Brain microvascular endothelial cell (primary cell): ENCODE measurements around the gene CCDC158.

ENCODE experiments used
- DNase-seq: peaks from one replicate; pipeline ENCODE4 v3.0.0-alpha.2; 2020
- H3K27ac ChIP-seq: fragments of 250-450 bp; sonication (Bioruptor Pico); 2 replicates; pipeline ENCODE4 v1.5.1; 2020; ENCODE audit warnings: mild to moderate bottlenecking, moderate library complexity
- H3K27me3 ChIP-seq: fragments of 250-450 bp; sonication (Bioruptor Pico); replicated peaks from 2 replicates; pipeline ENCODE4 v1.5.1; 2020; ENCODE audit warnings: mild to moderate bottlenecking
- H3K36me3 ChIP-seq: fragments of 250-450 bp; sonication (Bioruptor Pico); replicated peaks from 2 replicates; pipeline ENCODE4 v1.5.1; 2020; ENCODE audit warnings: mild to moderate bottlenecking
- H3K4me3 ChIP-seq: 2 replicates; pipeline ENCODE4 v1.5.1; 2011; ENCODE audit warnings: low read depth, mild to moderate bottlenecking, control low read depth, low read length, moderate library complexity
- in situ Hi-C: cut with HindIII; loops from 2 replicates; pipeline ENCODE4 v1.10.0; 2017; ENCODE audit warnings: low sequenced_read_pairs, low pct_ligation_motif_present
- TF ChIP-seq, protein P1 (sequence below): IDR thresholded peaks from 2 replicates; pipeline ENCODE4 v1.5.1; 2011; ENCODE audit warnings: low read depth, mild to moderate bottlenecking, moderate library complexity, low read length, control low read depth, inconsistent platforms; ENCODE audit errors: missing control alignments

Gene CCDC158

GRCh38 chr4:76449362-76449767, 28.4 kb upstream of the CCDC158 start:
- in situ Hi-C loops = no loop called here
- Histone ChIP-seq H3K4me3 (no peak overlapping the region), H3K27ac (no peak overlapping the region), H3K36me3 (no peaks in the 10 kb centered on the region), H3K27me3 (no peaks in the 10 kb centered on the region)
- TF ChIP-seq, protein P1, sequence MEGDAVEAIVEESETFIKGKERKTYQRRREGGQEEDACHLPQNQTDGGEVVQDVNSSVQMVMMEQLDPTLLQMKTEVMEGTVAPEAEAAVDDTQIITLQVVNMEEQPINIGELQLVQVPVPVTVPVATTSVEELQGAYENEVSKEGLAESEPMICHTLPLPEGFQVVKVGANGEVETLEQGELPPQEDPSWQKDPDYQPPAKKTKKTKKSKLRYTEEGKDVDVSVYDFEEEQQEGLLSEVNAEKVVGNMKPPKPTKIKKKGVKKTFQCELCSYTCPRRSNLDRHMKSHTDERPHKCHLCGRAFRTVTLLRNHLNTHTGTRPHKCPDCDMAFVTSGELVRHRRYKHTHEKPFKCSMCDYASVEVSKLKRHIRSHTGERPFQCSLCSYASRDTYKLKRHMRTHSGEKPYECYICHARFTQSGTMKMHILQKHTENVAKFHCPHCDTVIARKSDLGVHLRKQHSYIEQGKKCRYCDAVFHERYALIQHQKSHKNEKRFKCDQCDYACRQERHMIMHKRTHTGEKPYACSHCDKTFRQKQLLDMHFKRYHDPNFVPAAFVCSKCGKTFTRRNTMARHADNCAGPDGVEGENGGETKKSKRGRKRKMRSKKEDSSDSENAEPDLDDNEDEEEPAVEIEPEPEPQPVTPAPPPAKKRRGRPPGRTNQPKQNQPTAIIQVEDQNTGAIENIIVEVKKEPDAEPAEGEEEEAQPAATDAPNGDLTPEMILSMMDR = no peak
- peak; percentile 24 for DNase-seq

- in situ Hi-C loops = no loop called here
- Histone ChIP-seq H3K27ac (no peak overlapping the region), H3K4me3 (no peak overlapping the region), H3K36me3 (no peaks in the 10 kb centered on the region), H3K27me3 (no peaks in the 10 kb centered on the region)
- TF ChIP-seq, protein P1 = no peak
- no peak for DNase-seq
Measured at GRCh38 chr4:76448211-76448610, 27.3 kb upstream of the CCDC158 start.

- H3K4me3 ChIP-seq = no peak overlapping the region
- H3K27ac ChIP-seq = no peak overlapping the region
- H3K36me3 ChIP-seq = no peaks in the 10 kb centered on the region
- in situ Hi-C loops = no loop called here
- no peaks in the 10 kb centered on the region for H3K27me3 ChIP-seq
- TF ChIP-seq, protein P1 = no peak
- DNase-seq = peak; percentile 35
Measured at GRCh38 chr4:76447393-76447851, 26.5 kb upstream of the CCDC158 start.

- in situ Hi-C loops = no loop called here
- TF ChIP-seq, protein P1 = no peak
Measured at GRCh38 chr4:76445911-76446310, 25.0 kb upstream of the CCDC158 start.

DNA sequence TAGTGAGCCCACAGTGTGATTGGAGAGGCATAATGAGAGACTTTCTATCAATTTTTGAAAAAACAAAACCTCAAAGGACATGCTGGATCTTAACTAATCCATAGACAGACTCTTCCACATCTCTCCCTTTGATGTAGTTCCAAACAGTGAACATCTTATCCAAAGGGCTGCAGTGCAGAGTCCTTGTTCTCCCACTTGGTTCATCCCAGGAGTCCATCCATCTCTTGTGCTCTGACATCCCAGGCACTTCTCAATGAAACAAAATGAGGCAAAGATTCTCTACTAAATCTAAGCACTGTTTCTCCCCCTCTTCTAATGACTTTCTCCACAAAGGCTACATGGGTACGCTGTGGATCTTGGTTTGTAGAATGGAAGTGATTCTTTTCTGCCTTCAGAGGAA, 22.4 kb upstream of the CCDC158 start:
- Histone ChIP-seq H3K27me3 (no peaks in the 10 kb centered on the region), H3K36me3 (no peaks in the 10 kb centered on the region), H3K4me3 (no peak overlapping the region), H3K27ac (no peak overlapping the region)
- TF ChIP-seq, protein P1 = no peak
- no peak for DNase-seq
- in situ Hi-C loops = no loop called here

More at GRCh38 chr4:76445911-76446310, 25.0 kb upstream of the CCDC158 start:
- no peak overlapping the region for H3K4me3 ChIP-seq
- no peak for DNase-seq
- no peaks in the 10 kb centered on the region for H3K27me3 ChIP-seq
- no peak overlapping the region for H3K27ac ChIP-seq
- no peaks in the 10 kb centered on the region for H3K36me3 ChIP-seq

GRCh38 chr4:76442807-76443206, 21.9 kb upstream of the CCDC158 start:
- TF ChIP-seq, protein P1 = no peak
- H3K36me3 ChIP-seq = no peaks in the 10 kb centered on the region
- H3K27ac ChIP-seq = no peak overlapping the region
- no peak overlapping the region for H3K4me3 ChIP-seq
- in situ Hi-C loops = no loop called here
- no peak for DNase-seq
- H3K27me3 ChIP-seq = no peaks in the 10 kb centered on the region
